ENCODE measurements around the gene TUFT1. TPM values are rescaled to one million over a fixed set of nuclear protein-coding genes. Genes with fewer than 3 reads are reported as not detected.
A peak's percentile ranks its signal among the peaks of the same experiment; 100 is the strongest.

TUFT1 gene
- total and polyA plus RNA-seq, 9 of the 15 experiments (the other 6 are each of a cell fraction or from before 2014, with no cell fraction given): 0.54 to 2.0 (median 1.7) TPM

GRCh38 chr1:151596166-151596953 is 56.3 kb downstream of the TUFT1 start (continued):
- TF ChIP-seq PRDM10 (IDR thresholded peaks at IDR 0.05; ENCODE audit: partially characterized antibody) (no peak), POU5F1 (IDR thresholded peaks at IDR 0.05; ENCODE audit: borderline replicate concordance, low read depth, low read length, partially characterized antibody) (no peak), TCF3 (CRISPR knock-in tag; IDR thresholded peaks at IDR 0.05) (peak; percentile 98), MCM3 (IDR thresholded peaks at IDR 0.05) (no peak), ZNF253 (CRISPR knock-in tag; conservative IDR thresholded peaks at IDR 0.05) (no peak), ZNF75A (CRISPR knock-in tag; IDR thresholded peaks at IDR 0.05) (no peak), ZNF146 (CRISPR knock-in tag; IDR thresholded peaks at IDR 0.05; ENCODE audit: unreplicated experiment) (no peak), SNIP1 (IDR thresholded peaks at IDR 0.05; ENCODE audit: low read depth) (no peak), MYC (IDR thresholded peaks at IDR 0.05; ENCODE audit: low read depth, low read length) (peak; percentile 68; the same call in 1 of the 2 replicates), MYC (CRISPR knock-in tag; IDR thresholded peaks at IDR 0.05; ENCODE audit: borderline replicate concordance, low read depth) (no peak), CLOCK (CRISPR knock-in tag; IDR thresholded peaks at IDR 0.05; ENCODE audit: borderline replicate concordance) (no peak), MCM5 (IDR thresholded peaks at IDR 0.05; ENCODE audit: low read depth) (no peak), JUN (IDR thresholded peaks at IDR 0.05; ENCODE audit: borderline replicate concordance, low read depth, low read length) (peak; percentile 85), JUN (CRISPR knock-in tag; IDR thresholded peaks at IDR 0.05; ENCODE audit: borderline replicate concordance) (no peak), CHAMP1 (IDR thresholded peaks at IDR 0.05) (peak; percentile 89), GTF2E2 (tag; IDR thresholded peaks at IDR 0.05) (no peak), RFX7 (CRISPR knock-in tag; IDR thresholded peaks at IDR 0.05) (no peak), CHD1 (IDR thresholded peaks at IDR 0.05; ENCODE audit: low read length) (no peak)

Data from K562 (cell line).